Mesothelial cell of epicardium (in vitro differentiated cells): ENCODE data around the gene CDK6. TPM values are rescaled to one million over a fixed set of nuclear protein-coding genes. Genes with fewer than 3 reads are reported as not detected.

Source experiments
- DNase-seq, 2 experiments: peaks; one replicate each; pipeline ENCODE4 v3.0.0; 2021; ENCODE audit warnings: low spot score in 2 of 2; ENCODE audit not compliant: unreplicated experiment in 2 of 2
- H3K27ac Mint-ChIP-seq: 2 replicates; pipeline ENCODE4 v1.8.0; 2021; ENCODE audit warnings: mixed read lengths
- H3K27me3 Mint-ChIP-seq: 2 replicates; pipeline ENCODE4 v1.8.0; 2021; ENCODE audit warnings: low read depth, mixed read lengths
- H3K36me3 Mint-ChIP-seq: 2 replicates; pipeline ENCODE4 v1.8.0; 2021; ENCODE audit warnings: mixed read lengths
- H3K4me1 Mint-ChIP-seq: 2 replicates; pipeline ENCODE4 v1.8.0; 2021; ENCODE audit warnings: mixed read lengths
- H3K4me3 Mint-ChIP-seq: 2 replicates; pipeline ENCODE4 v1.8.0; 2021; ENCODE audit warnings: mild to moderate bottlenecking, moderate library complexity, mixed read lengths
- H3K9me3 Mint-ChIP-seq: 2 replicates; pipeline ENCODE4 v1.8.0; 2021; ENCODE audit warnings: mixed read lengths
- CTCF ChIP-seq: fragments of 200-600 bp; sonication (generic); IDR thresholded peaks from one replicate; pipeline ENCODE4 v1.5.0; 2021; ENCODE audit warnings: antibody characterized with exemption; ENCODE audit not compliant: unreplicated experiment
- total RNA-seq: library from RNA; stranded (reverse); gene quantifications from 3 replicates; pipeline ENCODE4 v1.2.1, GENCODE V29; 2021

The CDK6 gene
- total RNA-seq, 1 donor from 2014 or later, result 138 TPM

- Mint-ChIP-seq H3K36me3 (peaks cover 7% of the 10 kb centered on the region), H3K4me1 (no peaks in the 10 kb centered on the region), H3K27ac (no peak overlapping the region), H3K4me3 (no peak overlapping the region), H3K27me3 (peaks cover 1% of the 10 kb centered on the region), H3K9me3 (no peaks in the 10 kb centered on the region)
- TF ChIP-seq CTCF, result no peak
- DNase-seq, result no peak
These were observed 279.1 kb downstream of the CDK6 start for GRCh38 chr7:92557249-92557648.

Other genes with a start within 250 kb of the CDK6 start
- 37.2 to 42.9 TPM (median 38.3 TPM) in 3 replicates for gene FAM133B, start 246.2 kb downstream of the CDK6 start, total RNA-seq